RWPE1 (cell line): ENCODE data around the gene SLC9B2.

Source experiments
- CTCF ChIA-PET: fragments of 350-600 bp; sonication (Branson Sonifier 250); formaldehyde crosslinking; extraction: SDS; loops from one replicate; lab custom pipeline; 2021; lab: Yijun Ruan, JAX
- POLR2A ChIA-PET: fragments of 400-600 bp; formaldehyde crosslinking; extraction: SDS; loops from one replicate; lab custom pipeline; 2020; ENCODE audit warnings: antibody characterized with exemption; ENCODE audit not compliant: low non-redundant PET; lab: Yijun Ruan, JAX
- DNase-seq: peaks from one replicate; pipeline ENCODE4 v3.0.0; 2012; ENCODE audit warnings: low spot score
- H3K27ac ChIP-seq: fragments of 450-650 bp; 2 replicates; pipeline ENCODE4 v1.5.1; 2017
- TF ChIP-seq, protein P1 (sequence below): fragments of 450-650 bp; conservative IDR thresholded peaks from 2 replicates; pipeline ENCODE4 v1.5.1; 2017; ENCODE audit warnings: low read depth, mild to moderate bottlenecking

The SLC9B2 gene

GRCh38 chr4:103105558-103106356 lies 29.2 kb upstream of the SLC9B2 start:
- DNase-seq: no peak
- CTCF ChIA-PET: no interaction called here

GRCh38 chr4:103104886-103105285 lies 28.3 kb upstream of the SLC9B2 start:
- no peak overlapping the region for H3K27ac ChIP-seq
- POLR2A ChIA-PET: no interaction called here
- TF ChIP-seq, protein P1, sequence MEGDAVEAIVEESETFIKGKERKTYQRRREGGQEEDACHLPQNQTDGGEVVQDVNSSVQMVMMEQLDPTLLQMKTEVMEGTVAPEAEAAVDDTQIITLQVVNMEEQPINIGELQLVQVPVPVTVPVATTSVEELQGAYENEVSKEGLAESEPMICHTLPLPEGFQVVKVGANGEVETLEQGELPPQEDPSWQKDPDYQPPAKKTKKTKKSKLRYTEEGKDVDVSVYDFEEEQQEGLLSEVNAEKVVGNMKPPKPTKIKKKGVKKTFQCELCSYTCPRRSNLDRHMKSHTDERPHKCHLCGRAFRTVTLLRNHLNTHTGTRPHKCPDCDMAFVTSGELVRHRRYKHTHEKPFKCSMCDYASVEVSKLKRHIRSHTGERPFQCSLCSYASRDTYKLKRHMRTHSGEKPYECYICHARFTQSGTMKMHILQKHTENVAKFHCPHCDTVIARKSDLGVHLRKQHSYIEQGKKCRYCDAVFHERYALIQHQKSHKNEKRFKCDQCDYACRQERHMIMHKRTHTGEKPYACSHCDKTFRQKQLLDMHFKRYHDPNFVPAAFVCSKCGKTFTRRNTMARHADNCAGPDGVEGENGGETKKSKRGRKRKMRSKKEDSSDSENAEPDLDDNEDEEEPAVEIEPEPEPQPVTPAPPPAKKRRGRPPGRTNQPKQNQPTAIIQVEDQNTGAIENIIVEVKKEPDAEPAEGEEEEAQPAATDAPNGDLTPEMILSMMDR: no peak
- CTCF ChIA-PET: no interaction called here
- no peak for DNase-seq

More at GRCh38 chr4:103105558-103106356, 29.2 kb upstream of the SLC9B2 start:
- H3K27ac ChIP-seq: no peak overlapping the region
- POLR2A ChIA-PET: no interaction called here
- TF ChIP-seq, protein P1: no peak

- no peak for DNase-seq
- H3K27ac ChIP-seq: no peak overlapping the region
- ChIA-PET CTCF (interaction anchor here (0.6 kb wide), 1 partner anchor 10 kb away, joined by 5 read pairs; no protein-coding TSS in a partner anchor), POLR2A (no interaction called here)
- TF ChIP-seq, protein P1: no peak
These were observed 24.1 kb upstream of the SLC9B2 start for GRCh38 chr4:103100691-103101090.

DNA sequence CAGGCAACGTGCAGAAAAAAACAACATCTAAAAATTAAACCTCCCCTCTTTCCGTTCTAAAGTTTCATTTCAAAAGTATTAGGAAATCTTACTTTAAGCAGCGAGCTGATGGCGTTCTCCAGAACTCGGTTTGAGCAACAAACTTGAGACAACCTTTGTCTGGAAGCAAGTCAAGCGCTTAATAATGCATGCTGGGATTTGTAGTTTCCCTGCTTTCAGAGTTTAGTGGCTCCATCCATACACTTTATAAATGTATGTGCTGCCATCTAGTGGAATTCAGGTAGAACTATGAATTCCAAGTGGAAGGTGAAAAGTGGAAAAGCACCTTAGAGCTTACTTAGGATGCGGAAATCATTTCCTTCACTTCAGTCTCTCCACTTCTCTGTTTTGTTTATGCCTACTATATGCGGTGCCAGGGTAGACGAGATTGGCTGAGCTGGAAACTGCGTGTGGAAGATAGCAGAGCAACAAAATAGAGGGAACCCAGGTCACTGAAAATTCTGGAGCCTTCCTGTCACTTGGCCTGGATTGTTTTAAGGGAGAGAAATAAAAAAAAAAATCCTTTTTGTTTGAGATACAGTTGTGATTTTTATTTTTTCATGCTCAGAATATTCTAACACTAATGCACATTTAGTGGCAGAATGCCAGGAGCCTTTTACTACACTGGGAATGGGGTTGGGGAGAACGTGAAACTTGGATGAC lies 23.3 kb upstream of the SLC9B2 start, which contains the start of gene BDH2:
Gene BDH2, minus strand, starts transcription at position 144 of the 702 bp plus-strand sequence. CDS start 3,580 bp downstream, outside the sequence.
- CTCF ChIA-PET: interaction anchor here (0.6 to 0.8 kb wide), 10 partner anchors 9 to 1616 kb away, joined by 3 to 5 read pairs (median 3); no protein-coding TSS in a partner anchor
- peak; percentile 88 for DNase-seq
- POLR2A ChIA-PET: no interaction called here
- TF ChIP-seq, protein P1: peak; percentile 68
- no peak within 1 kb of the TSS for H3K27ac ChIP-seq

DNA sequence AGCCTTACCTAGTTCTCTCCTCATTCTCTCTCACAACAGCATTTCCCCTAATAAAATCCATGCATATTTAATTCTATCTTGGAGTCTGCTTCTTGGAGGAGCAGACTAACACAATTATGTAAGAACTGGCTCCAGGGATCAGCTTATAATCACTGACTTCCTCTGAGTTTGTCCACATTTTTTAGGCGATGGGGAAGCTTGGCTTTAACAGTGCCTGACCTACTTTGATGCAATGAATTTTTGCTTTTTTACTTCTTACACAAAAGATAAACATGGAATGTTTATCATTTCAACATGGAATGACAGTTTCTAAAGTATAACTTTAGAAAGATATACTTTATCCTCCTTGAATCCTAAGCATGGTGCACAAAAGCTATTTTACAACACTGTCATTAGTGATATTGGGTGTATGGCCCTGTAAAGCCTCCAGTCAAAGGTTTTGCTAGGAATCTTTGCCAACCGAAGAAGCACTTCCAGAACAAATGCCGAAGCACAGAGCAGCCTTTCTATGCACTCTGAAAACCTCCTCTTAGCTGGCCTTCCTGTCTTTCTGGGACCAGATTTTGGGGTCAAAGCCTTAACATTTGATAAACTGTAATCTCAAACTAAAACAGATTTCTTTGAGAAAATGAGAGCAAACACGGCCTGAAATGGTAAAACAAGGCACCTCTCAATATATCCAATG lies 22.3 kb upstream of the SLC9B2 start:
- no peak overlapping the region for H3K27ac ChIP-seq
- TF ChIP-seq, protein P1: no peak
- ChIA-PET CTCF (interaction anchor here (0.5 to 0.6 kb wide), 3 partner anchors 28 to 1617 kb away, joined by 3 to 4 read pairs (median 4); no protein-coding TSS in a partner anchor), POLR2A (no interaction called here)
- no peak for DNase-seq

DNA sequence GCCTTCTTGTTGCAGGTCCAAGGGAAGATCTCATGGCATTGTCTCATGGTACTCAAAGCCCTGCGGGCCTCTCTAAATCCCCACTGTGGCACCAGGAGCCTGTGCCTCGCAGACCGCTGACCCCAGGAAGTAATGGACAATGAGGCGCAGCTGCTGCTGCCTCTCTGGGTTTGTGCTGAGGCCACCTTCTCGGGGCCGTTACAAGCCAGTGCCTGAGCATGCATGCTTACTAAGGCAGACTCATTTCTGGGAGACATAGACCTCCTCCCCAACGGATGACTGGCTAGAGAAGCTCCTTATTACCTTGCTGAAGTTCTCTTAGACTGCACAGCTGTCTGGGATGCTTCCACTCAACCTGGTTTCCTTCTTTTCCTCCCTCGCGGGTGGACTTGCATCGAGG lies 21.8 kb upstream of the SLC9B2 start:
- ChIA-PET POLR2A (no interaction called here), CTCF (no interaction called here)
- TF ChIP-seq, protein P1: no peak
- no peak for DNase-seq
- H3K27ac ChIP-seq: no peak overlapping the region
